ENCODE data around the gene PLK1.

Gene PLK1

DNA sequence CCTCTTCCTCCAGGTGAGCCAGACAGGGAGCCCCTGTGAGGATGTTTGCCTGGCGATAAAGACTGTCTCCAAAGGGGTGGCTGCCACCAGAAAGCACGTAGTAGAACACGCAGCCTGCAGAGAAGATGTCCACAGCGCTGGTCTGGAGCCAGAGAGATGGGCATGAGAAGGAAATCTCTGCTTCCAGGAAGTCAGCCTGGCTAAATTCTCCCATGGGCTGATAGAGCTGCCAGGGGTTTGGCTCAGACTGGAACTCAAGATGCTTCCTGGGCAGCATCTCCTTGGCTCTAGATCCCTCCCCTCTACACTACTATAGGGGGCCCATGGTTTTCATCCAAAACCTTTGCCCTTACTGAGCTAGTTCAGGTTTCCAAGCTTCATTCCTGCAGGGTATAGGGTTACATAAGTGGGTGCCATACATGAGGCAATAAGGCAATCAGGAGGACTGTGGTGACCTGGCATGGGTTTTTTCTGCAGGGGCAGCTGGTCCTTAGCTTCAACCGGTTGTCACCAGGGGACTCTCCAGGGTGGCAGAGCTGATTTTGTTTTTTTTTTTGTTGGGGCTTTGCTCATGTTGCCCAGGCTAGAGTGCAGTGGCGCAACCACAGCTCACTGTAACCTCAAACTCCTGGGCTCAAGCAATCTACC lies 13.6 kb downstream of the PLK1 start:
- Histone ChIP-seq H3K4me3 (ENCODE audit: low read depth in 1 of 2, low read length in 1 of 2) (no peak overlapping the region), H3K27me3 (peaks cover 13% of the 10 kb centered on the region), H3K27ac (no peak overlapping the region), H3K9me3 (no peaks in the 10 kb centered on the region), H3K36me3 (peaks cover 51% of the 10 kb centered on the region), H3K4me1 (ENCODE audit: control insufficient read depth in 1 of 2, insufficient read depth in 1 of 2, low read depth in 1 of 2, low read length in 1 of 2) (peaks cover 3 to 6% of the 10 kb centered on the region in 2 experiments)
- TF ChIP-seq, protein P1, sequence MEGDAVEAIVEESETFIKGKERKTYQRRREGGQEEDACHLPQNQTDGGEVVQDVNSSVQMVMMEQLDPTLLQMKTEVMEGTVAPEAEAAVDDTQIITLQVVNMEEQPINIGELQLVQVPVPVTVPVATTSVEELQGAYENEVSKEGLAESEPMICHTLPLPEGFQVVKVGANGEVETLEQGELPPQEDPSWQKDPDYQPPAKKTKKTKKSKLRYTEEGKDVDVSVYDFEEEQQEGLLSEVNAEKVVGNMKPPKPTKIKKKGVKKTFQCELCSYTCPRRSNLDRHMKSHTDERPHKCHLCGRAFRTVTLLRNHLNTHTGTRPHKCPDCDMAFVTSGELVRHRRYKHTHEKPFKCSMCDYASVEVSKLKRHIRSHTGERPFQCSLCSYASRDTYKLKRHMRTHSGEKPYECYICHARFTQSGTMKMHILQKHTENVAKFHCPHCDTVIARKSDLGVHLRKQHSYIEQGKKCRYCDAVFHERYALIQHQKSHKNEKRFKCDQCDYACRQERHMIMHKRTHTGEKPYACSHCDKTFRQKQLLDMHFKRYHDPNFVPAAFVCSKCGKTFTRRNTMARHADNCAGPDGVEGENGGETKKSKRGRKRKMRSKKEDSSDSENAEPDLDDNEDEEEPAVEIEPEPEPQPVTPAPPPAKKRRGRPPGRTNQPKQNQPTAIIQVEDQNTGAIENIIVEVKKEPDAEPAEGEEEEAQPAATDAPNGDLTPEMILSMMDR (IDR thresholded peaks at IDR 0.05) = no peak

- TF ChIP-seq, protein P1 (IDR thresholded peaks at IDR 0.05) = no peak
- Histone ChIP-seq H3K4me3 (ENCODE audit: low read depth in 1 of 2, low read length in 1 of 2) (no peak overlapping the region), H3K27me3 (peaks cover 13% of the 10 kb centered on the region), H3K4me1 (ENCODE audit: control insufficient read depth in 1 of 2, insufficient read depth in 1 of 2, low read depth in 1 of 2, low read length in 1 of 2) (peaks cover 6 to 10% of the 10 kb centered on the region in 2 experiments), H3K9me3 (no peaks in the 10 kb centered on the region), H3K27ac (no peak overlapping the region), H3K36me3 (peaks cover 32% of the 10 kb centered on the region)
Observed at GRCh38 chr16:23694265-23694643, 15.6 kb downstream of the PLK1 start.

DNA sequence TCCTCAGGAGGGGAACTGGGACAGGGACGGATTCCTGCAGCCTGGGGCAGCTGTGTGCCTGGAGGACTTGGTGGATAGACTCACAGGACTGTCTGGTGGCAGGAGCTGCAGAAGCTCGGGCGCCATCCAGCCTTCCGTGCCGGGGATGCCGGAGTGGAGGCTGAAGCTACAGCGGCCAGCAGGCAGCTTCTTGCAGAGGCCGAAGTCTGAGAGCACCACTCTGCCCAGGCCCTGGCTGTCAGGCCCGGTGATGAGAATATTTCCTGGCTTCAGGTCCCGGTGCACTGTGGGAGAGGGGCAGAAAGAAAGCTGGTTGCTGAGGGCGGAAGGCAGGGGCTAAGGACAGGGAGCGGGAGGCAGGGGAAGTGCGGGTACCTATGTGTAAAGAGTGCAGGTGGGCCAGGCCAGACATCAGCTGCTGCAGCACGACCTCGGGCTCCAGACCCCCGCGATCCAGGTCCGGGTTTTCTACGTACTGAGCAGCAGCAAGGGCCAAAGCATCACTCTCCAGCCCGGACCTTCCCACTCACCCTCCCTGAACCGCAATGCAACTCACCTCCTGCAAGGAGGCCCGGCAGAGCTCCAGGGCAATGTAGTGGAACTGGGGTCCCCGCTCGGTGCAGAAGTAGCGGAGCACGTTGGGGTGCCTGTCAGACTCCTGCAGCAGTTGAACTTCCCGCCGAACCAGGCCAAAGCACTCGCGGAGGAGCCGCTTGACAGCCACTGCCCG lies 16.1 kb downstream of the PLK1 start:
- H3K4me3 ChIP-seq (ENCODE audit: low read depth in 1 of 2, low read length in 1 of 2) = no peak overlapping the region
- TF ChIP-seq, protein P1 (IDR thresholded peaks at IDR 0.05) = no peak
- no peaks in the 10 kb centered on the region for H3K9me3 ChIP-seq
- no peak overlapping the region for H3K27ac ChIP-seq
- peaks cover 6 to 10% of the 10 kb centered on the region in 2 experiments for H3K4me1 ChIP-seq (ENCODE audit: control insufficient read depth in 1 of 2, insufficient read depth in 1 of 2, low read depth in 1 of 2, low read length in 1 of 2)
- H3K27me3 ChIP-seq = peaks cover 13% of the 10 kb centered on the region
- peaks cover 26% of the 10 kb centered on the region for H3K36me3 ChIP-seq

GRCh38 chr16:23695756-23696155 lies 17.1 kb downstream of the PLK1 start:
- Histone ChIP-seq H3K9me3 (no peaks in the 10 kb centered on the region), H3K27me3 (peaks cover 22% of the 10 kb centered on the region), H3K36me3 (peaks cover 17% of the 10 kb centered on the region), H3K4me3 (ENCODE audit: low read depth in 1 of 2, low read length in 1 of 2) (no peak overlapping the region), H3K4me1 (ENCODE audit: control insufficient read depth in 1 of 2, insufficient read depth in 1 of 2, low read depth in 1 of 2, low read length in 1 of 2) (peaks cover 6 to 10% of the 10 kb centered on the region in 2 experiments), H3K27ac (no peak overlapping the region)
- TF ChIP-seq, protein P1 (IDR thresholded peaks at IDR 0.05) = no peak

DNA sequence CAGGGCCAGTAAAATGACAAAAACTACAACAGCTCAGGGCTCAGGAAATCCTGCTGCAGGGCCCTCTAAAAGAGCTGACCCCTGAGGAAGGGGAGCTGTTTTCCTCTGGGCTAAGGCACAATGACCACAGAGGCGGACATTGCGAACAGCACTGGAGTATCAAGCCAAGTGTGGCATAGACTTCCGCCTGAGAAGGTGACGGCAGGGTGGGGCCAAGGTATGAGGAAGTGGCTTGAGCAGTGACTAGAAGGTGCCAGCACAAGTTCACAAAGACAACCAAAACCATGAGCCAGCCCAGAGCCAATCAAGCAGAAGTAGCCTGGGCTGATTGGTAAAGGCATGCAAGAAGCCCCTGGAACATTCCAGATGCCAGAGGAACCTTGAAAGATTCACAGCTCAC lies 20.4 kb downstream of the PLK1 start:
- peaks cover 36% of the 10 kb centered on the region for H3K27me3 ChIP-seq
- H3K4me3 ChIP-seq (ENCODE audit: low read depth in 1 of 2, low read length in 1 of 2) = no peak overlapping the region
- H3K36me3 ChIP-seq = no peaks in the 10 kb centered on the region
- peaks cover 6 to 10% of the 10 kb centered on the region in 2 experiments for H3K4me1 ChIP-seq (ENCODE audit: control insufficient read depth in 1 of 2, insufficient read depth in 1 of 2, low read depth in 1 of 2, low read length in 1 of 2)
- TF ChIP-seq, protein P1 (IDR thresholded peaks at IDR 0.05) = no peak
- no peaks in the 10 kb centered on the region for H3K9me3 ChIP-seq
- no peak overlapping the region for H3K27ac ChIP-seq

Data from neutrophil (primary cell).